Stimulated activated CD4-positive, alpha-beta T cell treated with anti-CD3 and anti-CD28 coated beads, Interleukin-1b, Interleukin-23, amount 100 ng/mL, for 24 hours (primary cell): ENCODE results near the gene TMEM17.

Source experiments
- DNase-seq, 4 experiments: peaks; one replicate each; pipeline ENCODE4 v3.0.0-alpha.2; 2020; ENCODE audit warnings: low read depth in 4 of 4, low spot score in 1 of 4

The TMEM17 gene

GRCh38 chr2:62512384-62512783 is 6.4 kb upstream of the TMEM17 start:
- DNase-seq = no peak

- DNase-seq = no peak
Measured at GRCh38 chr2:62511636-62512035, 5.6 kb upstream of the TMEM17 start.

- no peak for DNase-seq
Measured at GRCh38 chr2:62506421-62506750, 391 bp upstream of the TMEM17 start.

DNA sequence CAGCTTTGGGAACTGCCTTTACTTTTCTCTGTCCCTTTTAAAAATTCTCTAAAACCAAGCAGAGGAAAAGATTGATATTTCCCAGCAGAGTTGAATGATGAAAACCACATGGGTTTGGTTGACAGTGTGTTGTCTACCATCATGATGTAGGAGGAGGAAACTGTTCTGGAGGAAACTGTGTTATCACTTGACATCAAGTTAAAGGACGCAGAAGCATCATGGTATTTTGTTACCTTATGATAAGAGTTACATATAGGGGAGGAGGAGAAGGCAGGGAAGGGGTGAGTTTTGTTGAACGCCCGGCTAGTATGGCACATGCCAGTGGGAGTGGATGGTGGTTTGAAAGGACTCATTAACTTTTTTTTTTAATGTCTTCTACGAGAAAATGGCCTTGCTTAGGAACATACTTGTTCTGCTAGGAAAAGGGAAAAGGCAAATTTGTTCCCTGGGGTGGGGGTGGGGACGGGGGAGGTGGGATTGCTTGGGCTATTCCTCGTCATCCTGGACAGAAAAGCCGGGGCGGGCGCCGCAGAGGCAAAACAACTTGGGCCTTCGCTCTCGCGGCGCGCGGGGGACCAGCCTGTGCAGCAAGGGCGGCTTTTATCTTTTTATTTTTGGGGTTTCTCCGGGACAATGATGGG is 766 bp downstream of the TMEM17 start:
- no peak for DNase-seq

- DNase-seq = no peak
Measured at GRCh38 chr2:62504657-62505056, 1.3 kb downstream of the TMEM17 start.

DNA sequence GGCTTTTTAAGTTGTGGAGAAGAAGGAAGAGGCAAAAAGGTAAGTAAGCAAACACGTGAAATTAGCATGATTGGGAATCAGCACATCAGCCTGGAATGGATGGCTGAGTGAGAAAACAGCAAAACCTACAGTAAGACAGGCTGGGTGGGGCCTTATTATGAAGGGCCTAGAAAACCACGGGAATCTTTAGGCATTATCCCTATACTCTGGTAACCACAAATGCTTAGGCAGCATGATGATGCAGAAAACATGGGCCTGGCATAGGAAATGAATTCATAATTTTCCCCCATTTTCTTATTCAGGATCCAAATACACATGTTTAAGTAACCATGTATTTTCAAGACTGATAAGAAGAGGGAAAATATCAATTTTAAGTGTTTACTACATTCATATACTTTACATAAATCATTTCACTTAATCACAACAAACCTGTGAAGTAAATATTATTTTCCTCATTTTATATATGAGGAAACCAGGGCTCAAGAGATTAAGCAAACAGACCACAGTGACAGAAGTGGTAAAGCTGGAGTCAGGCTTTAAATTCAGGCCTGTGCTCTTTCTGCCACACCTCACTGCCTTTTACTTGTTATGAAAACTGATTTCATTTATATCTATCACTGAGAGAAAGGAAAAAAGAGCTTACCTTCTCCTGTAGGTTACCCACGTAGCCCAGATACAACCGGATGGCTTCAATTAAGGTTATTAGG is 4.0 kb downstream of the TMEM17 start:
- DNase-seq = no peak

GRCh38 chr2:62501069-62501468 is 4.9 kb downstream of the TMEM17 start:
- no peak for DNase-seq

GRCh38 chr2:62499430-62500060 is 6.5 kb downstream of the TMEM17 start:
- DNase-seq = no peak

GRCh38 chr2:62498739-62499138 is 7.3 kb downstream of the TMEM17 start:
- no peak for DNase-seq

GRCh38 chr2:62495761-62496160 is 10.2 kb downstream of the TMEM17 start:
- no peak for DNase-seq

- DNase-seq = no peak
Measured at GRCh38 chr2:62492048-62492447, 13.9 kb downstream of the TMEM17 start.

- no peak for DNase-seq
Measured at GRCh38 chr2:62489702-62490101, 16.3 kb downstream of the TMEM17 start.

DNA sequence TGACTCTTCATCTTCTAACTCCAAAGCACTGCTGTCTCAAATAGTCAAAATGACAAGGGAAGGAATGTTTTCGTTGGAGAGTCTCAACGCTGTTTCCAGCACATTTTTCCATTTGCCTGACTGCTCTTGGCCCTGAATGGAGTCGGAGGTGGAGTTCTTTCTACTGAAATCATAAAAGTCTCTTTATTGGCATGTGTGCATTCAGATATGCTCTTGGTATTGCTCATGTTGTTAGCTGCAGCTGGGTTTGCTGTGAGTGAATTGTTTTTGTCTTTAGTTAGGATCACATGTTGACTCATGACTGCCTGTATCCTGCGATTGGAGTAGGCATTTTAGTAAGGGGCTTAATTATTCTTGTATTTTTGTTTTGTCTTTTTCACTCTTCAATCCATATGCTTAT is 16.8 kb downstream of the TMEM17 start:
- no peak for DNase-seq

- DNase-seq = no peak
Measured at GRCh38 chr2:62486439-62486765, 19.6 kb downstream of the TMEM17 start.

- no peak for DNase-seq
Measured at GRCh38 chr2:62485761-62486438, 20.1 kb downstream of the TMEM17 start.

DNA sequence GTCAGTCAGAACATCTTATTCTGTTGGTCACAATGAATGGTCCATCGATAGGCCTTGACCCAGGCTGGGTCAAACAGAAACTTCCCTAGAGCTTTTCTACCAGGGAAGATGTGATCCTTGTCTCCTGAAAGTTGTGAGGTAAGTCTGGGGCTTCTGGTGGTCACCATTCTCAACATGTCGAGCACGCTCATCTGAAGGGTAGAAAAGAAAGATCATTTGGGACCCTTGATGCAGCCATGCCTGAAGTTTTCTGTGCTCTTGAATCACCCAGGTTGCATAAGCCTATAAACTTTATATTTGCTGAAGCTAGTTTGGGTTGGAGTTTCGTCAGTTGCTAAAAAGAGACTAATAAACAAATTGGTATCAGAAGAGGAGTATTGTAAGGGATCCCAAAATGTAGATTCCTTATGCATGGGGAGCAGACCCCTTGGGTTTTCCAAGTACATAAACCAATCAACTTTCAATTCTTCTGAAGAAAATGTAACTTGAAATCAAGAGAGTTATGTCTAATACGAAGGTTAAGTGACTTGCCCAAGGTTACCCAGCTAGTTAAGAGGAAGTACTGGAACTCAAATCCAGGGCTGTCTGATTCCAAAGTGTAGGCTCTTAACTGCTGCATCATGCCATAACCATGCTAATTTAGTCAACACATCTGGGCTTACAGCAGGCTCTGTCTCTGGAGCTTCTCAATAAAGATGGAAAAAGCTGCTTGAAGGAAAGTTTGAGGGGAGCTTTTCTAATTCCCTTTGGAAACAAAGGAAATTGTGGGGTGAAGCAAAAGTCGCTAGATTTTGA is 23.2 kb downstream of the TMEM17 start:
- no peak for DNase-seq

DNA sequence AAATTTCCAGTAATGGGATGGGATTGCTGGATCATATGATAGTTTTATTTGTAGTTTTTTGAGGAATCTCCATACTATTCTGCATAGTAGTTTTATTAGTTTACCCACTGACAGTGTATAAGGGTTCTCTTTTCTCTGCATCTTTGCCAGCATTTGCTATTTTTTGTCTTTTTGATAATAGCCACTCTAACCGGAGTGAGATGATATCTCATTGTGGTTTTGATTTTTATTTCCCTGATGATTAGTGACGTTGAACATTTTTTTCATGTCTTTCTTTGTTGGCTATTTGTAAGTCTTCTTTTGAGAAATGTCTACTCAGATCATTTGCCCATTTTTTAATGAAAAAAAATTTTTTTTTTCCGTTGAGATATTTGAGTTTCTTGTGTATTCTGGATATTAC is 26.1 kb downstream of the TMEM17 start:
- DNase-seq = no peak

DNA sequence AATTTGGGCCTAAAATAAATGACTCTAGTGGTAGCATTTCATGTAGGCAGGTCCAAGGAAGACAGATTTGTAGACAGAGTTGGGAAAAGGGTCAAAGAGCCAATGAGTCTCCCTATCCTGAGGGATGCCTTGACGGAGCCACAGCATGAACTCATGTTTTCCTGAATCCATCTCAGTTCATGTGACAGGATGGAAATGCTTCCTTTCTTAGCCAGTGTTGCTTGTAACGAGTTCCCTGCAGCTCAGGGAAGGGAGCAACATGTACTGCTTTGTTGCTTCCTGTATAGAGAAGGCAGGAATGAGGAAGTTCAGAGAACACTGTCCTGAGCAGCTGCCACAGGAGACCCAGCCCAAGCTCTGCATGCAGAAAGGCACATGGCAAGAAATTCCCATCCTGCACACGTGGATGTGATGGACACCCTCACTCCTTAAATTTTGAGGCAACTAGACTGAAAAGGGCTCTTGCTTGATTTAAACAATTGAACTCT is 27.9 kb downstream of the TMEM17 start:
- DNase-seq = no peak

DNA sequence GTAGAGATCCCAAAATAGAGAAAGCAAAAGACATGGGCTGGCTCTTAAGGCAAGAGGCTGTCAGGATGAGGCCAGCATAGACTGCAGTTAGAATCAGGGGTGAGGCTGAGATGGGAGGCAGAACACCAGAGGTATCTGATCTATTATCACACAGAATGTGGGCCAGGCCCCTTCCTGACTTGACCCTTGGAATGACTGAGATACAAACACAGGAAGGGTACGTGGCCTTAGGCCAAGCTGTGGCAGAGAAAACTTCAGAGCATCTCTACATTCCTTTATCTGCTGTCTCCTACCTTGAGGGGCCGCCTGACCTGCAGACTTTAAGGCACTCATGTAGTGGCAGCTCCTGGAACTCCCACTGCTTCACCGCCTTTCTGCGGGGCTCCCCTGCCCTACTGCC is 28.4 kb downstream of the TMEM17 start:
- DNase-seq = no peak

- no peak for DNase-seq
Measured at GRCh38 chr2:62475172-62476011, 30.6 kb downstream of the TMEM17 start.
